Activated naive CD4-positive, alpha-beta T cell treated with anti-CD3 and anti-CD28 coated beads, Interleukin-2, amount 50 U/mL, for 24 hours (primary cell): ENCODE results near the gene STPG1.

ENCODE experiments used
- H3K27ac Mint-ChIP-seq: one replicate; pipeline ENCODE4 v1.8.0; 2021; ENCODE audit warnings: mild to moderate bottlenecking, mixed read lengths
- H3K27me3 Mint-ChIP-seq: one replicate; pipeline ENCODE4 v1.8.0; 2021; ENCODE audit warnings: mixed read lengths
- H3K36me3 Mint-ChIP-seq: one replicate; pipeline ENCODE4 v1.8.0; 2021; ENCODE audit warnings: mixed read lengths
- H3K4me1 Mint-ChIP-seq: one replicate; pipeline ENCODE4 v1.8.0; 2021; ENCODE audit warnings: mixed read lengths
- H3K4me3 Mint-ChIP-seq: one replicate; pipeline ENCODE4 v1.8.0; 2021; ENCODE audit warnings: mild to moderate bottlenecking, mixed read lengths
- H3K9me3 Mint-ChIP-seq: one replicate; pipeline ENCODE4 v1.8.0; 2021; ENCODE audit warnings: mixed read lengths

STPG1 gene

GRCh38 chr1:24440436-24440835 lies 26.9 kb upstream of the STPG1 start:
- no peaks in the 10 kb centered on the region for H3K9me3 Mint-ChIP-seq
- no peak overlapping the region for H3K27ac Mint-ChIP-seq
- H3K4me1 Mint-ChIP-seq = peaks cover 24% of the 10 kb centered on the region
- peaks cover 11% of the 10 kb centered on the region for H3K36me3 Mint-ChIP-seq
- no peak overlapping the region for H3K4me3 Mint-ChIP-seq
- no peaks in the 10 kb centered on the region for H3K27me3 Mint-ChIP-seq

DNA sequence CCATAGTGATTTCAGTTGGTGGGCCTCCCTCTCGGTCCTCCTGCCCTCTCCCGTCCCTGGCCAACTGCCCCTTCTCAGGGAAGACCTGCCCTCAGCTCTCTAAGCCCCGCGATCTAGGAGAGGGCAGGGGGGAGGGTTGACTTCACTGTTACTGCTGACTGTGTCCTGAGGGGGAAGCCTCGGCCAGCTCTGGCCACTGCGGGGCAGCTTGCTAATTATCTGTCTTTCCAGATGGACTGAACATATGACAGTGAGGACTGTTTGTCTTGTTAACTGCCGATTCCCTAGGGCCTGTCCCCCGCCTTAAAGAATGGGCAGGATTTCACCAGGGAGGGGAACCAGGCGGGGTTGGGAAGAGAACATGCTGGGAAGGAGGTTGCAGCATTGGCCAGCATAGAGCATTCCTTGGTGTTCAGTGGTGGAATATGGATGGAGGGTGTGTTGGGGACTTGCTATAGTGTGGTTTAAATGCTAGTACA lies 24.9 kb upstream of the STPG1 start:
- H3K27me3 Mint-ChIP-seq = no peaks in the 10 kb centered on the region
- H3K9me3 Mint-ChIP-seq = no peaks in the 10 kb centered on the region
- no peak overlapping the region for H3K4me3 Mint-ChIP-seq
- no peak overlapping the region for H3K27ac Mint-ChIP-seq
- peaks cover 44% of the 10 kb centered on the region for H3K4me1 Mint-ChIP-seq
- H3K36me3 Mint-ChIP-seq = peaks cover 14% of the 10 kb centered on the region

GRCh38 chr1:24437631-24438396 lies 24.2 kb upstream of the STPG1 start:
- H3K4me3 Mint-ChIP-seq = no peak overlapping the region
- H3K9me3 Mint-ChIP-seq = no peaks in the 10 kb centered on the region
- no peaks in the 10 kb centered on the region for H3K27me3 Mint-ChIP-seq
- peak overlapping the region; percentile 65 for H3K27ac Mint-ChIP-seq
- H3K4me1 Mint-ChIP-seq = peaks cover 50% of the 10 kb centered on the region
- peaks cover 16% of the 10 kb centered on the region for H3K36me3 Mint-ChIP-seq

DNA sequence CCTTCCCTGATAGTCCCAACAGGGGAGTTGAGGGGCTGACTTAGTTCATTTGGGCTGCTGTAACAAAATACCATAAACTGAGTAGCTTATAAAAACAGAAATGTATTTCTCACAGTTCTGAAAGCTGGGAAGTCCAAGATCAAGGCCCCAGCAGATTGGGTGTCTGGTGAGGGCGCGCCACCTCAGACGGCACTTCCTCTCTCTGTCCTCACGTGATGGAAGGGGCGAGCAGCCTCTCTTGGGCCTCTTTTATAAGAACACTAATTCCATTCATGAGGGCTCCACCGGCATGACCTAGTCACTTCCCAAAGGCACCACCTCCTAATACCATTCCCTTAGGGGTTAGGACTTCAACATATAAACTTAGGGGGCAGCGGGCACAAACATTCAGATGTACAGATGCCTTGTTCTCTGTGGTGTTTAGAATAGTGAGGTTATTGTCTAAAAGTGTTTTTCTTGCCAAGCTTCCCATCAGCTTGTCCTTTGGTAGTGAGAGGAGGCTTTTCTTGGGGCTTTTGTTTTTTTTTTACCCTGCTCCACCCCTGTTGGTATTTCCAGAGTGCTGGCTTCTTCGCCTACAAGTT lies 22.3 kb upstream of the STPG1 start:
- no peaks in the 10 kb centered on the region for H3K27me3 Mint-ChIP-seq
- H3K27ac Mint-ChIP-seq = peak overlapping the region; percentile 62
- H3K4me1 Mint-ChIP-seq = peaks cover 63% of the 10 kb centered on the region
- H3K9me3 Mint-ChIP-seq = no peaks in the 10 kb centered on the region
- no peak overlapping the region for H3K4me3 Mint-ChIP-seq
- peaks cover 13% of the 10 kb centered on the region for H3K36me3 Mint-ChIP-seq

DNA sequence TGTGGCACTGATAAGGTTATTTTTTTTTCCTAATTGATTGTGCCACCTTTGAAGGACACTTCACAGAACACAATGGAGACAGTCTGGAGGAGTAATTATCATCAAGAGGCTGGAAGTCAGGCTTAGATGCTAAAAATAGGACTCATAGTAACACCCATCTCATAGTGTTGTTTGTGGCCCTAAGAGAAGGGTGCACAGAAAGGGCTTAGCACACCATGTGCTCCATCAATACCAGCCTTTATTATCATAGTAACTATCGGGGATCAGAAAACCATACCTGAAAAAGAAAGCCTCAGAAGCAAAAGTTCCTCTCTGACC lies 13.9 kb upstream of the STPG1 start:
- H3K27ac Mint-ChIP-seq = peak overlapping the region; percentile 33
- H3K27me3 Mint-ChIP-seq = no peaks in the 10 kb centered on the region
- H3K36me3 Mint-ChIP-seq = peaks cover 17% of the 10 kb centered on the region
- H3K4me1 Mint-ChIP-seq = peaks cover 82% of the 10 kb centered on the region
- no peak overlapping the region for H3K4me3 Mint-ChIP-seq
- H3K9me3 Mint-ChIP-seq = no peaks in the 10 kb centered on the region

DNA sequence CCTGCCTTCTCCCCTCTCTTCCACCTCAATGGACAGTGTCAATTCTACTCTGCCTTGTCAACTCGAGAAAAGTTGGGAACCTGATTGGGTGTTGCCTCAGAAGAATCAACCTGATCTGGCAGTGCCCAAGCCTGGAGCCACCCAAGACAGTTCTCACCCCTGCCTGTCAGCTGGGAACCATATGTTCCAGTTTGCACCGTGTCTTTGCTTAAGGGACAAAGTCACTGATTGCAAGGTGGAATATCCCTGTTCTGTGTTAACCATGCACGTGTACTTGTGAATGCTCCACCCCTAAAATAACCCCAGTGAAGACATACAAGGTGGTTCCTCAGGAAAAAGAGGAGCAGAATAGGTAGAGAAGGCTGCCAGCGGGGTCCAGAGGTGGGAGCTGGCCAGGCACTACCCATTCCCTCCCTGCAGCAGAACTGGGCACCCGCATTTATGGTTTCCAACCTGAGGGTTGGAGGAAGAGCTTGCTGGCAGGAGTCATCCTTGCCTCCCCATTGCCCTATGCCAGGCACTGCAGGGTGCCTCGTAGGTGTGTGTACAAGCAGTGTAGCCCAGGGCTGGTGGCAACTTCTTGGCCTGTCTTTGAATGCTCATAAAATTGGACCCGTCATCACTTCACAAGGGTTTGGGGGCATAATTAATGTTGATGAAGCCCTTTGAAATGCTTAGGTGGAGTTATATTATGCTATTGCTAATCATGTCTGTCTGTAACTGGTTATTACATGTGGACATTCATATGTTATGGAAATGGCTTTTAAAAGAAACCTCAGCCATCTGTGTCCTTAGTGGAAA lies 13.4 kb upstream of the STPG1 start:
- H3K4me3 Mint-ChIP-seq = no peak overlapping the region
- H3K27ac Mint-ChIP-seq = peak overlapping the region; percentile 41
- H3K4me1 Mint-ChIP-seq = peaks cover 84% of the 10 kb centered on the region
- H3K36me3 Mint-ChIP-seq = peaks cover 21% of the 10 kb centered on the region
- no peaks in the 10 kb centered on the region for H3K27me3 Mint-ChIP-seq
- H3K9me3 Mint-ChIP-seq = no peaks in the 10 kb centered on the region

DNA sequence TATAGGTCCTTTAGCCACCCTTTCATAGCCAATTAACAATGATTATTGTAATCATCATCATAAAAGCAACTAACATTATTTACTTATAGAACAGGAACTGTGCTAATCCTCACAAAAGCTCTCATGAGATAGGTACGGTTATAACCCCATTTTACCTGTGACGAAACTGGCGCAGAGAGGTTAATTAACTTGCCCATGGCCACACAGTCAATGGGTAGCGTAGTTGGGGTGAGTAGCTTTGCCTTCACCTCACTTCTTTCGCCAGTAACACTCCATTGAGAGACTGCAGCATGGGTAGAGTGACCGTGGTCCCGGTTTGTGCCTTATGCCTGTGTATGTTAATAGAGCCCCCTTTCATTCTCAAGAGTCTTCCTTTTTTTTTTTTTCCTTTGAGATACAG lies 12.3 kb upstream of the STPG1 start:
- peaks cover 23% of the 10 kb centered on the region for H3K36me3 Mint-ChIP-seq
- H3K27me3 Mint-ChIP-seq = no peaks in the 10 kb centered on the region
- no peaks in the 10 kb centered on the region for H3K9me3 Mint-ChIP-seq
- peaks cover 84% of the 10 kb centered on the region for H3K4me1 Mint-ChIP-seq
- H3K4me3 Mint-ChIP-seq = no peak overlapping the region
- no peak overlapping the region for H3K27ac Mint-ChIP-seq

DNA sequence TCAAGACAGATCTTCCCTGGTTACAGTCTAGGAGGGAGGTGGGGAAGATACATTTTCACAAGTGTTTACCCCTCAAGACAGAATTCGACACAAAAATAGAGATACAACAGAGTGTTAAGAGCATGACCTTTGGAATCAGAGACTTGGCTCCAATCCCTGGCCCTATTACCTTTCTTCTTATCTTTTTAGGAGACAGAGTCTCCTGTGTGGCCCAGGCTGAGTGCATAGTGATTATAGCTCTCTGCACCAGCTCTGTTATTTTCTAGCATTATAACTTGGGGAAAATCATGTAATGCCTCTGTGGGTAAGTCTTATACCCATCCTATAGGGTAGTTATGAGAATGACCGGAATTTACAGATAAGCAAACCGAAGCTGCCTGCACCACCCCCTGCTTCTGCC lies 11.9 kb upstream of the STPG1 start:
- Mint-ChIP-seq H3K9me3 (no peaks in the 10 kb centered on the region), H3K36me3 (peaks cover 23% of the 10 kb centered on the region), H3K27me3 (no peaks in the 10 kb centered on the region), H3K27ac (peak overlapping the region; percentile 26), H3K4me3 (no peak overlapping the region), H3K4me1 (peaks cover 87% of the 10 kb centered on the region)

- Mint-ChIP-seq H3K4me1 (peaks cover 92% of the 10 kb centered on the region), H3K36me3 (peaks cover 23% of the 10 kb centered on the region), H3K9me3 (no peaks in the 10 kb centered on the region), H3K27ac (peak overlapping the region; percentile 26), H3K27me3 (no peaks in the 10 kb centered on the region), H3K4me3 (no peak overlapping the region)
Measured at GRCh38 chr1:24424990-24425389, 11.4 kb upstream of the STPG1 start.

DNA sequence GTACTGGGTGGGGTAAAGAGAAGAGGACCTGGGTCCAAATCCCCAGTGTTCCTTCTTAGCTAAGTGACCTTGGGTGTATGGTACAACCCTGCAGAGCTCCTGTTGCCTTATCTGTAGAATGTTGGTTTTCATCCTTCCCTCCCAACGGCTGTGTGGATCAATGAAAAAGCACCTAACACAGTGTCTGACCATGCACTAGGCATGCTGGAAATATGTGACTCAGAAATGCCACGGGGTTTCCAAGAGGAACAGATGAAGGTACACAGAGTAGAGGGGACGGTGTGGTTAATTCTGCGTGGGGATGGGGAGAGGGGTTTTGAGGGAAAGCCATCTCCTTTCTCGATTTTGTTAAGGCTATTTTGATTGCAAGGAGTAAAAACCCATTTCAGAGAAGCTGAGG lies 10.6 kb upstream of the STPG1 start:
- no peaks in the 10 kb centered on the region for H3K27me3 Mint-ChIP-seq
- H3K4me3 Mint-ChIP-seq = peak overlapping the region; percentile 34
- peaks cover 95% of the 10 kb centered on the region for H3K4me1 Mint-ChIP-seq
- no peaks in the 10 kb centered on the region for H3K9me3 Mint-ChIP-seq
- peak overlapping the region; percentile 83 for H3K27ac Mint-ChIP-seq
- peaks cover 26% of the 10 kb centered on the region for H3K36me3 Mint-ChIP-seq

DNA sequence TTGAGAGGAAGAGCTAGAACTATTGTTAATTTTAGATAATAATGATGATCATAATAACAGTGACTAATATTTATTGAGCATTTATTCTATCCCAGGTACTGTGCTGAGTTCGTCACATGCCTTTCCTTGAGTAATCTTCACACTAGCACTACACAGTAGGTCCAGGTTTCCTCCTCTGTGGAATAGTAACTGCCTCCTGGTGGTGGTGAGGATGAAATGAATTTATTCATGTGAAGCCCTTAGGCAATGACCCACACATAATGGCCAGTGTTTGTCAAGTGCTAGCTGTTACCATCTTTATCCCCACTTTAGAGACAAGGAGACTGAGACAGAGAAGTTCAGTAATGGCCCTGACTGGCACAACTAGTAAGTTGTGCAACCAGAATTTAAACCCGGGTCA lies 7.9 kb upstream of the STPG1 start:
- Mint-ChIP-seq H3K4me3 (no peak overlapping the region), H3K27ac (no peak overlapping the region), H3K4me1 (peaks cover 95% of the 10 kb centered on the region), H3K9me3 (no peaks in the 10 kb centered on the region), H3K27me3 (no peaks in the 10 kb centered on the region), H3K36me3 (peaks cover 23% of the 10 kb centered on the region)

DNA sequence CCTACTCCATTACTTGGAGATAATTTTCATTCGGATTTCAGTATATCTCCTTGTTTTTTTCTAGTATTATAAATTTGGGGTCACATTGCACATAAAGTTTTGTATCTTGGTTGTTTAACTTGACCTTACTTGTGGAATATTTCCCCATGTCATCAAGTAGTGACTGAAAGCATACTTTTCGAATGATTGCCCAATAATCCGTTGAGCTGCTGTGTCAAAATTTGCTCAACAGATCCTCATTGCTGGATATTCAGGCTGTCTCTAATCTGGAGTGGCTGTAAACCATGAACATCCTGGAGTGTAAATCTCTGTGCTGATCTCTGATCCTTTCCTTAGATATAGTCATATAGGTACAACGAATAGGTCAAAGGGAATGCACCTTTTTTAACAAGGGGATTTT lies 7.0 kb upstream of the STPG1 start:
- Mint-ChIP-seq H3K36me3 (peaks cover 23% of the 10 kb centered on the region), H3K27me3 (no peaks in the 10 kb centered on the region), H3K27ac (no peak overlapping the region), H3K4me3 (no peak overlapping the region), H3K9me3 (no peaks in the 10 kb centered on the region), H3K4me1 (peaks cover 93% of the 10 kb centered on the region)

GRCh38 chr1:24418898-24419628 lies 5.5 kb upstream of the STPG1 start:
- Mint-ChIP-seq H3K36me3 (peaks cover 21% of the 10 kb centered on the region), H3K27me3 (no peaks in the 10 kb centered on the region), H3K27ac (peak overlapping the region; percentile 63), H3K4me3 (peak overlapping the region; percentile 42), H3K9me3 (no peaks in the 10 kb centered on the region), H3K4me1 (peaks cover 89% of the 10 kb centered on the region)

- H3K36me3 Mint-ChIP-seq = peaks cover 14% of the 10 kb centered on the region
- no peaks in the 10 kb centered on the region for H3K27me3 Mint-ChIP-seq
- H3K4me1 Mint-ChIP-seq = peaks cover 88% of the 10 kb centered on the region
- H3K9me3 Mint-ChIP-seq = no peaks in the 10 kb centered on the region
- H3K27ac Mint-ChIP-seq = no peak overlapping the region
- H3K4me3 Mint-ChIP-seq = peak overlapping the region; percentile 98
Measured at GRCh38 chr1:24417681-24418080, 4.1 kb upstream of the STPG1 start.

DNA sequence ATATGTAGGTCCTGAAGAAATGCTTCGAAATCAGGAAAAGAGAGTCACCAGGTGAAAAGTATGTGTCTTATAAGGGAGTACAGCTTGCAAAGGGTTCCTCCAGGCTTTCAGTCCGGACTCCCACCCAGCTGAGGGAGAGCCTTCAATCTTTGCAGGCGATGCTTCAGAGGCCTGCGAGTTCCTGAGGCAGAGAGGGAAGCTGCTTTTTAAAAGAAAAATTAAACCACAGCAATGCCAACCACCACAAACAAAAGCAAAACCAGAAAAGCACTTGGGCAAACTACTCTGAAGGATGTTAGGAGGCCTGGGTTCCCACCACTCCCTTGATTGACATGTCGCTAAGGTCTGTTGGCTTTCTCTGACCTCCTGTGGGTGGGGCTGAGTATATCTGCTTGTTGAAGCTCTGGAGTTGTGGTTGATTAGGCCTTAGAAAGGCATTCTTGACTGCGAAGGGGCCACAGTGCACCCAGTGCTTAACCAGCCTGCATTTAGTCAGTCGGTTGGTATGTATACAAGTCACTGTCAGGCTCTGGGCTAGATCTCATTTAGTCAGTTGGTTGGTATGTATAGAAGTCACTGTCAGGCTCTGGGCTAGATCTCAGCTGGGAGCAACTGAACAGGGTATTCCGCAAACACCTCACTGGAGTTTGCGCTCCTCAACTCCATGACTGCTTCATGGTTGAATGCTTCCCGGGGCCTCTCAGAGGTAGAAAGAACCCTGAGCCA lies 3.2 kb upstream of the STPG1 start:
- peak overlapping the region; percentile 98 for H3K4me3 Mint-ChIP-seq
- peaks cover 9% of the 10 kb centered on the region for H3K36me3 Mint-ChIP-seq
- no peaks in the 10 kb centered on the region for H3K9me3 Mint-ChIP-seq
- no peaks in the 10 kb centered on the region for H3K27me3 Mint-ChIP-seq
- H3K4me1 Mint-ChIP-seq = peaks cover 87% of the 10 kb centered on the region
- peak overlapping the region; percentile 97 for H3K27ac Mint-ChIP-seq
